Fibroblast of skin of back (primary cell): ENCODE results near the gene ICAM3.

Experiments
- DNase-seq: peaks from one replicate; pipeline ENCODE4 v3.0.0-alpha.2; 2013

Gene ICAM3

DNA sequence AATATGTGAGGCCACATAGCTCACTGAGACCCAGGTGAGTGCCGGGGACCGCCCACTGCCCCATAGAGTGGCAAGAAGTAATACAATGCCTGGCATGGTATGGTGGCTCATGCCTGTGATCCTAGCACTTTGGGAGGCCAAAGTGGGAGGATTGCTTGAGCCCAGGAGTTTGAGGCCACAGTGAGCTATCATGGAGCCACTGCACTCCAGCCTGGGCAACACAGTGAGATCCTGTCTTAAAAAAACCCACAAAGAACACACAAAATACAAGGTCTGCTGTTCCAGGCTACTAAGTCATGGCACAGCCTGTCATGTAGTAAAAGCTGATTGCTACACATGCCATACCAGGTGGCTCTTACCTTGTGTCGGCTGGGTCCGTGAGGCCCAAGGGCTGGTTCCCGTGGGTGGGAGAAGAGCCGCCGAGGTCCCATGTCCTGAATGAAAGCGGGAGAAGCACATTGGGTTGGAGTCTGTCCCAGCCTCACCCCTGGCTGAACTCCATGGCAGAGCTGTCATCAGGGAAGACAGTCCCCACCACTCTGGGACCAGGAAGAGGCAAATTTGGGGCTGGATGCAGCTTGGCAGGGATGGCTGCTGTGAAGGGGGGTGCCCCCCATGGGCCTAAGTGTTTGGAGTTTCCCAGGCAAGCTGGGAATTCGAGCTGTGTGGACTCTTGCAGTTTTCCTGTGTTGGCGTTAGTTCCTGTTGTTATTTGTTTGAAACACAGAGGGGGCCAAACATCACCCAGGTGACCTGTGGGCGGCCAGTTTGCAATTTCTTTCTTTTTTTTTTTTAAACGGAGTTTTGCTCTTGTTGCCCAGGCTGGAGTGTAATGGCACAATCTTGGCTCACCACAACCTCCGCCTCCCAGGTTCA lies 20.4 kb downstream of the ICAM3 start:
- DNase-seq = no peak

DNA sequence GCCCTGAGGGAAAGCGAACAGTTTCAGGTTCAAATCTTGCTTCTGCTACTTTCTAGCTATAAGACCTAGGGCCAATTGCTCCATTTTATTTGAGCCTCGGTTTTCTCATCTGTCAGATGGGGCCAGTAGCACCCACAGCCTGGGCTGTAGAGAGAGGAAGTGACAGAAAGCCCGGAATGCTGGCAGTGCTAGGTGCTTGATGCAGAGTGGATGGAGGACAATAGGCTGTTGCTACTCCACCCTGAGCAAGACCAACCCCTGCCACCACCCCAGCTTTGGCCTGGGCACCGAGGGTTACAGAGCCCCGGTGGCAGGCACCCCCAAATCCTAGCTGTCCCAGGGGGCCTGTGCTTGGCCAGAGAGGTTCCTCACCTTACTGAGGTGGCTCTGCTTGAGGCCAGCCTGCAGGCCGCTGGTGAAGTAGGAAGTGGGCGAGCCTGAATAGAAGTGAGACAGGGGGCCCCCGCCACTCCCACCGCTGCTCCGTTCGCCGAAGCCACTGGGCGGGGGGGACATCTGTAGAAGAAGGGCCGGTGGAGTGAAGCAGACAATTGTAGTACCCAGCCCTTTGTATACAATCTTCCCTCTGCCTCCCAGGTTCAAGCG lies 21.5 kb downstream of the ICAM3 start:
- DNase-seq = no peak

DNA sequence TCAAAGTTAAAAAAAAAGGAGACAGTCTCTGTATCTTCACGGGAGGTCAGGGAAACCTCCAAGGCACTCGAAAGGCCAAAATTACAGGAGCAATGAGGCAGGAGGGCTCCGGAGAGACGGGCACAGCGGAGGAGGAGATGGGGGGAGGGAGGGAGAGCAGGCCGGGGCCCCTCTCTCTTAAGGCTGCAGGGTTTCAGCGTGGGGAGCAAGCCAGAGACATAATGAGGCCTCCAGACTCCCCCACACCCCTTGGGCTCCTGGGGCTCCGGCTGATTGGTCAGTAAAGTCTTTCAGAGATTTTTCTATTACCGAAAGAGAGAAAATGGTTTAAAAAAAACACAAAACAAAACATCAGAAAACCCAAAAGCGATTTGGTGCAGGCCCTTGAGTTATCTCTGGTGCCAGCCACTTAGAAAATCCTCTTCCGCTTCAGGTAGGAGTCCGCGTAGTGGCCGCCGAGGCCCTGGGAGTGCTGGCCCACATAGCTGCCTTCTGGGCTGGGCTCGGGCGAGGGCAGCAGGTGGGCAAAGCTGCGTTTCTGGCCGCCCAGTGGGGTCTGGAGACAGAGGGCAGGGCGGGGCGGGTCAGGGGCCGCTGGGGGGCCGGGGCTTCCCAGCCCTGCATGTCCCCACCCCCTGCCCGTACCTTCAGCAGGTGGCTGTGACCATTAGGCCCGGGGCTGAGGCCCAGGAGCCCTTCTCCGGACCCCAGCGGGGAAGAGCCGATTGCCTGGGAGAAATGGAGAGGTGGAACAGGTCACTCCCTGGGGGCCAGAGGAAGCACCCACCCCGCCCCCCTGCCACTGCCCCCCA lies 22.2 kb downstream of the ICAM3 start:
- DNase-seq = no peak

DNA sequence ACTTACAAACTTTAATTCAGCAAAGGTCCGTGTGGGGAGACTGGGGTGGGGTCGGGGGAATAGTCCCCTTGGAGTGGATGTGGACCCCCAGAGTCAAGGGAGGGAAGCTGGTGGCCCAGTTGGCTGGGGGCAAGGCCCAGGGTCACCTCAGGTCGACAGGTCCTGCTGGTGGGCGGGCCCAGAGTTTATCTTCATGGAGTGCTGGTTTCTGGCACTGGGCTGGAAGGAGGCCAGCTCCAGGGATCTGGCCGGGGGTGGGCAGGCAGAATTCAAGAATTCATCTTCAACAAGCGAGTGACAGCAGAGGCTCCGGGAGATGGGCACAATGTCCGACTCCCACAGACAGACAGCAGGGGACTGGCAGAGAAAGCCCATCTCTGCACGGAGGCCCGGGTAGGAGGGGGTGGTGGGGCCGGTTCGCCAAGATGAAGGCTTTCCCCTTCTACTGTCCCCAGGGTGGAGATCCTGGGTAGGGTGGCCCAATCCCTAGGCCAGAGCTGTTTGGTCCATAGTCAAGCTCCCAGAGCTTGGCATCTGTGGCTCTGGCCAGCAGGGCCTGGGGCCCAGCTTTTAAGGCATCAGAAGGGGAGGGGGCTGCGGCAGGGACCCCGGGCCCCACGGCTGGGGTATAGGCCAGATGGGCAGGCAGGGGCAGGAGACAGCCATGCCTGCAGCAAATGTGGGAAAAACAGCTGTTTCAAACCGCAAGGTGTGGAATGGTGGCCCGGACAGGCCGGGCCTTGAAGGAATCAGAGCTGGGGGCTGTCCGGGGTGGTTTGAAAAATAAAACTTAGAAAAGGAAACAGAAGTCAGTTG lies 23.0 kb downstream of the ICAM3 start:
- DNase-seq = no peak

DNA sequence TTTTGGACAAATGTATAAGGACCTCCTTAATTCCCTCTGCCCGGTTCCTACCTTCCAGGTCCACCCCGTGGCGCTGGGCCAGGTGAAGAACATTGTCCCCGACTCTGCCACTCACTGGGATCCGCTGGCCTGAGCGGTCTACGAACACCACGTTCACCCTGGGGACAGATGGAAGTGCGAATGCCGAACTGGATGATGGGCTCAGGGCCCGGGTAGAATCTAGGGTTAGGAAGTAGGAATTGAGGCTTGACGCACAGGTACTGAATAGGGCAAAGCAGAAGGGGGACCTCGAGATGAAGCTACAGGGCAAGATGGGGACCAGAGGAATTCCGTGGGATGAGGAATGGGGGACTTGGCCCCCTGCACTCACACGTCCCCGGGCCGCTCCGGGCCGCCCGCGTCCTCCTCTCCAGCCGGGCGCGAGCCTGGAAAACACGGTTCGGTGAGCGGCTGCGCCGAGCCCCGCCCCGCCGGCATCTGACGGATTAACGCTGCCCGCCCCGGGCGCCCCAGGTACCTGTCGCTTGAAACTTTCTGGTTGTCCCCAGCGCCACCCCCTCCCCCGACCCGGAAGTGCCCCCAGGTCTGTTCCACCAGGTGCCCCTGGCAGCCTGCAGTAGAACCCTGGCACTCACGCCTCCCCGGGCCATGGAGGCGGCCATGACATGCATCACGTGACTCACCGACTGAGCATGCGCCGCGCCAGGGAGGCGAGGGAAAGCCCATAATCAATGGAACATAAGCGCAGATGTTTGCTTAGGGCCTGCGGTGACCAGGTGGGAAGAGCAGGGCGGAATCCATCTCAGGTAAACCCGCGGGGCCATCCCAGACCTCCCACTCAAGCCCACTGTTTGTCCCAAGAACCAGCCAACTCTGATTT lies 23.8 kb downstream of the ICAM3 start, which contains the start of gene FDX2:
Gene FDX2, minus strand, starts transcription at position 681 of the 880 bp plus-strand sequence. Its CDS starts 19 bp downstream, at position 662.
- peak; percentile 73 for DNase-seq

DNA sequence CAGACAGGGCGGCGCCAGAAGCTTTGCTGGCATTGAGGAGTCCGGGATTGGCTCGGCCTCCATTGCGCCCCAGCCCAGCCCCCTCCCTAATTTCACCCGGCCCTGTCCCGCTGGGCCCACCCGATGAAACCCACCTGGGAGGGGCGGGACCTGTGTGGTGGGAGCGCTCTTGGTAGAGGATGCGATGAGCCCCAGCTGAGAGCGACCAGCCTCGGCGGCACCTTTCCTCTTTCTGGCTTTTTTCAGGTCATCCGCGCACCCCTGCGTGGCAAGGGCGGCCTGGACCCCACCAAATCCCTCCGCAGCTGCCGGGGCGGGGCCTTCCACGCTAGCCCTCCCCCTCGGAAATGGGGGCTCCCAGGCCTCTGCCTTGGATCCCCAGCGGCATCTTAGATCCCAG lies 30.0 kb downstream of the ICAM3 start, which contains the start of gene ZGLP1:
Gene ZGLP1, minus strand, starts transcription at position 393 of the 400 bp plus-strand sequence.
- DNase-seq = no peak

DNA sequence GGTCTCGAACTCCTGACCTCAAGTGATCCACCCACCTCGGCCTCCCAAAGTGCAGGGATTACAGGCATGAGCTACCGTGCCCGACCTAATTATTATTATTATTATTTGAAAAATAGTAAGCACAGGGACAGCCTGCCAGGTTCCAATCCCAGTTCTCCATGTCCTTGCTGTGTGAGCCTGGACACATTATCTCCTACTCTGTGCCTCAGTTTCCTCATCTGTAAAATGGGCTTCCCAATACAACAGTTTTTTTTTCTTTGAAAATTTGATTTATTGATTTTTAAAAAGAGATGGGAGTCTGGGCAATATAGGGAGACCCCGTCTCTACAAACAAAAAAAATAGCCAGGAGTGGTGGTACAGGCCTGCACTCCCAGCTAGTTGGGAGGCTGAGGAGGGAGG lies 33.1 kb downstream of the ICAM3 start:
- no peak for DNase-seq

DNA sequence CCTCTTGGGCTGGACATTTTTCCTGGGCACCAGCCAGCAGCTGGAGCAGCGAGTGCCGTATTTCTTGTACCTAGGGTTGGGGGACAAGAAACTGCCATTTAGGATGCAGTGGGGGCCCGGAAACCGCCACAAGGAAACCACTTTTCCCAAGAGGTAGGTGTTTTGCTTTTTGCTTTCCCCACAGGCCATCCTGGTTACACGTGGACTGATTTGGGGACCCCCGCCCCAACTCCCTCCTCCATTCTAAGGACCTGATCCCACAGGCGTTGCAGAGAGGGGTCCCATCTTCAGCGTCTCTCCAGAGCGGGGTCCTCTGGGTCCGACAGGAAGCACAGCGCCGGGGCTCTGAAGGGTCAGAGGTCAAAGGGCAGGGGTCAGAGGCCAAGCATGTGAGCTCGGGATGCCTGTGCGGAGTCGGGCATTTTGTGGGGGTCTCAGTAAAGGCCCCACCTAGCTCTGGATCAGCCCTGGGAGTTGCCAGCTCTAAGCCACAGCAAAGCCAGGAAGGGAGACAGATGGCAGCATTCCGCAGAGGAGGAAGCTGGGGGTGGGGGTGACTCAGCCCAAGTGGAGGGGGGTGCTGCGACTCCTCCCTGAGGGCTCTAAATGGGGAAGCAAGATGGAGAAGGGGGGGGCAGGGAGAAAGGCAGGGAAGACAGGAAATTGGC lies 34.2 kb downstream of the ICAM3 start:
- DNase-seq = peak; percentile 52

DNA sequence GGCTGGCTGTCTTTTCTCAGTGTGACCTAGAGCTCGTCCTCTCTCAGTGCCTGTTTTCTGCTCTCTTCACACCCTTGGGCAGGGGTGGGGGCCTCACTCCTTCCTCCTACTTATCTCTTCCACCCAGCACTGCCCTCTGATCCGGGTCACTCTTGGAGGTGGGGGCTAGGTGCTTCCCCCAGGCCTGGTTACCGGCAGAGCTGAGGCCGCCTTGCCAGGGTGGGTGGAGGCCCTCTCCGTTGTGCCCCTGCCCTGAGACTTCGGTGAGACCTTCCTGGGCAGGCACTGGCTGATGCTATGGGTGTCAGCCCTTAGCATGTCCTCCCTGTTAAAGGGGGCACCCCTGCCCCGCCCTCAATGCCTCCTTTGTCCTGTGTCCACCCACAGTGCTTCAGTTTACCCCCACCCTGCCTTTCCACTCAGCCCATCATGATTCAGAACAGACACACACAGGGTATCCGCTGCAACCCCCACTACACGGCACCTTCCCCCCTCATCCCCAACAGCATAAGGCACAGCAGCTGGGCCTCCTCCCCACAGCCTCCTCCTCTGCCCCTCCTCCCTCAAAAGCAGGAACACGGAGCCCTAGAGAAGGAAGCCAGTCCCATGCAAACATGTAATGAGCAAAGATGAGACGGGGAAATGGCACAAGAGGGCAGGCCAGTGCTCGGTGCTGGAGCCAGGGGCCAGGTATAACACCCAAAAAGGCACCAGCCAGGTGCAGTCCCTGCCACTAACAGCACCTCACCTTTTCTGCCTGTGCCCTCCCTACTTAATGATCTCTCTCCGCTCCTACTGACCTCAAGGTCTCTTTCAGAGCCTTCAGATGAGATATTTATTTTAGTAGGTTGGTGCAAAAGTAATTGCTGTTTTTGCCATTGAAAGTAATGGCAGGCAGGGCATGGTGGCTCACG lies 39.6 kb downstream of the ICAM3 start:
- no peak for DNase-seq

DNA sequence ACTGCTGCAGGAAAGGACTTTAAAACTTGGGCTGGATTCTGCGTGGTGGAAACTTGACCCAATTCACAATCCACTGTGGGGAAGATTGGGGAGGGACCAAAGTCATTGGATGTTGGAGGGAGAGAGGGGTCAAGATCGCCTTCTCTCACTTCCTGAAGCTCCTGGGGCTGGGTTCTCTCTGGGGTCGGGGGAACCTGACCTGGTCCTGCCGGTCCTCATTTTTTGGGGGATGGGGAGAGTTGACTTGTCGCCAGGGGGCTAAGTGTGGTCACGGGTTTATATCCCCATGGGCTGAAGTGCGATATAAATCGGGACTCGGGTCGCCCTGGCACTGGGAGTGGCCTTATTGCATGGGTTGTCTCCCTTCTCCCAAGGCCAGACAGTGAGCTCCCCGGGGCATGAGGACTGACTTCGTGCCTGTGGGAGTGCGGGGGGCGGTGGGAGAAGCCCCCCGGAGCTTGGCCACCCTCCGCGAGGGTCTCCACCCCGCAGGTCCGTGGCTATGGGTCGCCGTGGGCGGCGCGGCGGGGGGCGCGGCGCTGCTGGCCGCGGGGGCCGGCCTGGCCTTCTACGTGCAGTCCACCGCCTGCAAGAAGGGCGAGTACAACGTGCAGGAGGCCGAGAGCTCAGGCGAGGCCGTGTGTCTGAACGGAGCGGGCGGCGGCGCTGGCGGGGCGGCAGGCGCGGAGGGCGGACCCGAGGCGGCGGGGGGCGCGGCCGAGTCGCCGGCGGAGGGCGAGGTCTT lies 43.4 kb downstream of the ICAM3 start:
- no peak for DNase-seq

DNA sequence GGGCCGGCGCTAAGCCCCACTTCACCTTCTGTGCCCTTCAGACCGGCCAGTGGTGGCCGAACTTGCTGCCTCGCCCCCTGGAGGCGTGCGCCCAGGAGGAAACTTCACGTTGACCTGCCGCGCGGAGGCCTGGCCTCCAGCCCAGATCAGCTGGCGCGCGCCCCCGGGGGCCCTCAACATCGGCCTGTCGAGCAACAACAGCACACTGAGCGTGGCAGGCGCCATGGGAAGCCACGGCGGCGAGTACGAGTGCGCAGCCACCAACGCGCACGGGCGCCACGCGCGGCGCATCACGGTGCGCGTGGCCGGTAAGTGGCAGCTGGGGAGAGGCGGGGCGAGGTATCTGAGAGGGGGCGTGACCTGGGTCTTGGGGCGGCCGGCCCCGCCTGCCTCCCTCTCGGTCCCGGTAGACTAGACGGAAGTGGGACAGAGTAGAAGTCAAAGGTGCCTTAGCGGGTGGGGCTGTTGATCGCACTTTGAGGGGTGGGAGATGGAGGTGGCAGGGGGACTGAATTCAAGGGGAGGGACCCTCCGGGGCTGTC lies 44.0 kb downstream of the ICAM3 start:
- DNase-seq = no peak

DNA sequence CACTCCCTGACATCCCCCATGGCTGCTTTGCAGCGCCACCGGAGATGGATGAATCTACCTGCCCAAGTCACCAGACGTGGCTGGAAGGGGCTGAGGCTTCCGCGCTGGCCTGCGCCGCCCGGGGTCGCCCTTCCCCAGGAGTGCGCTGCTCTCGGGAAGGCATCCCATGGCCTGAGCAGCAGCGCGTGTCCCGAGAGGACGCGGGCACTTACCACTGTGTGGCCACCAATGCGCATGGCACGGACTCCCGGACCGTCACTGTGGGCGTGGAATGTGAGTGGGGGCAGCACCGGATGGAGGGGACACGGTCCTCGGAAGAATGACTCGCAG lies 45.1 kb downstream of the ICAM3 start:
- DNase-seq = no peak

DNA sequence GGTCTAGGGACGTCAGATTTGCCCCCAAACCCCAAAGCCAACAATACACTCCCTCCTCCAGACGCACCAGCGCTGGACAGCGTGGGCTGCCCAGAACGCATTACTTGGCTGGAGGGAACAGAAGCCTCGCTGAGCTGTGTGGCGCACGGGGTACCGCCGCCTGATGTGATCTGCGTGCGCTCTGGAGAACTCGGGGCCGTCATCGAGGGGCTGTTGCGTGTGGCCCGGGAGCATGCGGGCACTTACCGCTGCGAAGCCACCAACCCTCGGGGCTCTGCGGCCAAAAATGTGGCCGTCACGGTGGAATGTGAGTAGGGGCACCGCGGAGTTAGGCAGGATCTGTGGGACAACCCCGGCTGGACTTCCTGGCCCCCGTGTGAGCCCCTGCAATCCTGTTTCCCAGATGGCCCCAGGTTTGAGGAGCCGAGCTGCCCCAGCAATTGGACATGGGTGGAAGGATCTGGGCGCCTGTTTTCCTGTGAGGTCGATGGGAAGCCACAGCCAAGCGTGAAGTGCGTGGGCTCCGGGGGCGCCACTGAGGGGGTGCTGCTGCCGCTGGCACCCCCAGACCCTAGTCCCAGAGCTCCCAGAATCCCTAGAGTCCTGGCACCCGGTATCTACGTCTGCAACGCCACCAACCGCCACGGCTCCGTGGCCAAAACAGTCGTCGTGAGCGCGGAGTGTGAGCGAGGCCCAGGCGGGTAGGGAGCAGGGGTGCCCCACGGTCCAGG lies 45.6 kb downstream of the ICAM3 start:
- no peak for DNase-seq

DNA sequence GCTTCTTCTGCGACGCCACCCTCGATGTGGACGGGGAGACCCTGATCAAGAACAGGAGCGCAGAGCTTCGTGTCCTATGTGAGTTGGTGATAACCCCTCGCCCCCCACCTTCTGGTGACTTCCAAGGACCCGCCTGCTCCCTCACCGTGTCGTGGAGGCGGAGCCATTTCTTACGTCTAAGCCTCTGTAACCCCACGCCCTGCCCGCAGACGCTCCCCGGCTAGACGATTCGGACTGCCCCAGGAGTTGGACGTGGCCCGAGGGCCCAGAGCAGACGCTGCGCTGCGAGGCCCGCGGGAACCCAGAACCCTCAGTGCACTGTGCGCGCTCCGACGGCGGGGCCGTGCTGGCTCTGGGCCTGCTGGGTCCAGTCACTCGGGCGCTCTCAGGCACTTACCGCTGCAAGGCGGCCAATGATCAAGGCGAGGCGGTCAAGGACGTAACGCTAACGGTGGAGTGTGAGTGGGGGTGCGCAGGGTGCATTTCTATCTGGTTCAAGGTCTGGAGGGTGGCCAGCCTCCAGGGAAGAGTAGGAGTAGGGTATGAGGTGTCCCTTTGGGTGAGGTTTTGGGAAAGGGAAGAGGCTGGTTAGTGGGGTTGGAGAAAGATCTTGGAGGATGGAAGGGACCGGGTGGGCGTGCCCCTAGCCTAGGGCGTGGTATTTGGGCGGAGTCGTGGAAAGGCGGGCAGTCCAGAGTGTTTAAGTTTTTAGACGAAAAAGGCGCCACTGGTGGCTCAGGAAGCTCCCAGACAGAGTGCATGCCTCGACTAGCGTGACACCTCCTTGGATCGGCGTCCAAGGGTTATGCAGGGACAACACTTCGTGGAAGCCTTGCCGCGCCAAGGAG lies 46.4 kb downstream of the ICAM3 start:
- DNase-seq = no peak

DNA sequence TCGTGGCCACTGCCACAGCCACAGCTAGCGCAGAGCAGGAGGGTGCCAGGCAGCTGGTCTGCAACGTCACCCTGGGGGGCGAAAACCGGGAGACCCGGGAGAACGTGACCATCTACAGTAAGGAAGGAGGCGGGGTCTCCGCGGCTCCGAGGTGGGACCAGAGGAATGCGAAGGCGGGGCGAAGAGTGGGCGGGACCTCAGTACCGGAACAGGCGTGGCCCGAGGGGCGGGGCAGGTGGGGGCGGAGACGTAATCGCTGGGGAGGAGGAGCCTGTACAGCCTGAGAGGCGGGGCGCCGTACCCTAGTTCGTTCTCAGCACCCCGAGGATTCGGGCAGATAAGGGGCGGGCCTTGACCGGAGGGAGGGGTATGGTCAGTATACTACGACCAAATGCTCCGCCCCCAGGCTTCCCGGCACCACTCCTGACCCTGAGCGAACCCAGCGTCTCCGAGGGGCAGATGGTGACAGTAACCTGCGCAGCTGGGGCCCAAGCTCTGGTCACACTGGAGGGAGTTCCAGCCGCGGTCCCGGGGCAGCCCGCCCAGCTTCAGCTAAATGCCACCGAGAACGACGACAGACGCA lies 47.1 kb downstream of the ICAM3 start:
- peak; percentile 66 for DNase-seq

DNA sequence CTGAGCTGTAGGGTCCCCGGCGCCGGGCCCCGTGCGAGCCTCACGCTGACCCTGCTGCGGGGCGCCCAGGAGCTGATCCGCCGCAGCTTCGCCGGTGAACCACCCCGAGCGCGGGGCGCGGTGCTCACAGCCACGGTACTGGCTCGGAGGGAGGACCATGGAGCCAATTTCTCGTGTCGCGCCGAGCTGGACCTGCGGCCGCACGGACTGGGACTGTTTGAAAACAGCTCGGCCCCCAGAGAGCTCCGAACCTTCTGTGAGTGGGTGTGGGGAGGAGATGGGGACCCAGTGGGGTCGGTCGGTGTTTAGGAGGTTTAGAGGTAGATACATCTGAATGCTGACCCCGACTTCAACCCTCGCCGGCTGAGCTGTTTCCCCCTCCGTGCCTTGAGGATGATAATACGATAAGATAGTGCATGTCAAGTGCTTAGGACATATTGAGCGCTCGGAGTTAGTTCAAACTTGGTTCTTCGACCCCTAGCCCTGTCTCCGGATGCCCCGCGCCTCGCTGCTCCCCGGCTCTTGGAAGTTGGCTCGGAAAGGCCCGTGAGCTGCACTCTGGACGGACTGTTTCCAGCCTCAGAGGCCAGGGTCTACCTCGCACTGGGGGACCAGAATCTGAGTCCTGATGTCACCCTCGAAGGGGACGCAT lies 47.7 kb downstream of the ICAM3 start:
- no peak for DNase-seq
